ENCODE measurements around the gene LMBRD1.

DNA sequence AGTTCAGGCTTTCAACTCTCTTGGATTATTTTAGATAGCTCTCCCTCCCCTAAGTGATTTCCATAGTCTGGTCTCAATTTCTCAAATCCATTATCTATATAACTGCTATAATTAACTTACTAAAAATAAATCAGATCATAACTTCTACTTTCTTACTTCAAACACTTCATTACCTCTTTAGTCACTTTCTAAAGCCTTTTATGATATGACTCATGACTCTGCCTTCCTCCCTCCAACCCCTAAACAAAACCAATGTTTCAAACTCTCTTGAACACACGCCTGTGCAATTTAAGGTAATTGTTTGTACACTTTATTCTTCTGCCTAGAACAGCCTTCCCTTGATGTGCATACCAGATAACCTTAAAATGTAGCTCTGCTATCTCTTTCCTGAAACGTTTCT is 100.5 kb downstream of the LMBRD1 start:
- TF ChIP-seq EZH2phosphoT487 (IDR thresholded peaks at IDR 0.05; ENCODE audit: insufficient read depth, low read depth) (no peak), EZH2 (IDR thresholded peaks at IDR 0.05; ENCODE audit: insufficient read depth, poor library complexity, severe bottlenecking) (no peak)
